SH-SY5Y (cell line): ENCODE data around the gene ATF7IP.

Source experiments
- GATA2 ChIP-seq: IDR thresholded peaks from 2 replicates; pipeline ENCODE4 v1.6.1; 2011; ENCODE audit warnings: mild to moderate bottlenecking, low read depth, low read length
- GATA3 ChIP-seq: IDR thresholded peaks from 2 replicates; pipeline ENCODE4 v1.6.1; 2011; ENCODE audit warnings: low read depth, mild to moderate bottlenecking, low read length, moderate library complexity

DNA sequence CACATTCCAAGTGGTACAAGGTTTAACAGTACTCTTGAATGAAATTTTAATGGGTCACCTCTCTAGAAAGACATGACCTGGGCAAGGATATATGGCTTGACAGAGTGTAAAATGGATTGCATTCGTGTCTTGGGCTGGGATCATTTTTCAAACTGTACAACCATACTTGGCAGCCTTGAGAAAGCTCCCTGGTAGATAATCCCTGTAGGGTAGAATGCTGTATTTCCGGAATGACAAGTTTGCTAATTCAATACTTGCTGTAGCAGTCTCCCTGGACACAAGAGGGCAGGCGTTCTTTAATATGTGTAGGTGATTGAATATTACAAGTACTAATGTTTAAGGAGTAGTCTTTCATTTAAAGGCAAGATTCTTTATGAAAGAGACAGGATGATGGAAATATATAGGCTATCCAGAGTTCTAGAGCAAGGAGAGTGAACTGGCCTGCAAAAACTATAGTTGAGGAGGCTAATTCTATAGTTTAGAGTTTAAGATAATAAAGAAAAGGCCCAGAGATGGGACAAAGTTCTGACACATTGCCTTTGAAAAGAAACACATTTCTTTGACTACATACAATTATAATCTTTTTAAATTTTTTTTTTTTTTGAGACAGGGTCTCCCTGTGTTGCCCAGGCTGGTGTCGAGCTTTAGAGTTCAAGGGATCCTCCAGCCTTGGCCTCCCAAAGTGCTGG lies 148.8 kb downstream of the ATF7IP start:
- TF ChIP-seq GATA2 (no peak), GATA3 (no peak)
